Panc1 (cell line): ENCODE results near the gene LMCD1. TPM values are rescaled to one million over a fixed set of nuclear protein-coding genes. Genes with fewer than 3 reads are reported as not detected.

Experiments
- total RNA-seq: library from RNA; stranded (reverse); gene quantifications from one replicate; pipeline ENCODE4 v1.2.1, GENCODE V29; 2021; ENCODE audit not compliant: unreplicated experiment

Gene LMCD1
- total RNA-seq, 1 experiment from 2014 or later: 24.8 TPM

Other genes starting within 250 kb of the LMCD1 start
- not detected for gene SSUH2, start 143.0 kb downstream of the LMCD1 start, total RNA-seq
- not detected for gene CAV3, start 232.0 kb downstream of the LMCD1 start, total RNA-seq